Karpas-422 (cell line): ENCODE data around the gene RALGDS. TPM values are rescaled to one million over a fixed set of nuclear protein-coding genes. Genes with fewer than 3 reads are reported as not detected.

Source experiments
- DNase-seq: peaks from one replicate; pipeline ENCODE4 v3.0.0-alpha.2; 2015
- H2AFZ ChIP-seq: fragments of 200-600 bp; sonication (generic); 2 replicates; pipeline ENCODE4 v1.6.1; 2014; ENCODE audit warnings: antibody characterized with exemption, low read length, mixed read lengths
- H3K27ac ChIP-seq: fragments of 200-600 bp; sonication (generic); 2 replicates; pipeline ENCODE4 v1.5.1; 2014; ENCODE audit warnings: mild to moderate bottlenecking, low read length, moderate library complexity
- H3K27me3 ChIP-seq: fragments of 200-600 bp; sonication (generic); 2 replicates; pipeline ENCODE4 v1.6.1; 2014; ENCODE audit warnings: low read length, mixed read lengths
- H3K36me3 ChIP-seq: fragments of 200-600 bp; sonication (generic); 2 replicates; pipeline ENCODE4 v1.6.1; 2014; ENCODE audit warnings: low read length, mixed read lengths; ENCODE audit not compliant: insufficient read depth
- H3K4me1 ChIP-seq: fragments of 200-600 bp; sonication (generic); 2 replicates; pipeline ENCODE4 v1.6.1; 2014; ENCODE audit warnings: mild to moderate bottlenecking, low read length, mixed read lengths
- H3K4me2 ChIP-seq: fragments of 200-600 bp; sonication (generic); 2 replicates; pipeline ENCODE4 v1.6.1; 2014; ENCODE audit warnings: low read length, low read depth, mild to moderate bottlenecking; ENCODE audit not compliant: poor library complexity, severe bottlenecking
- H3K4me3 ChIP-seq: fragments of 200-600 bp; sonication (generic); 2 replicates; pipeline ENCODE4 v1.5.1; 2014; ENCODE audit warnings: mild to moderate bottlenecking, antibody characterized with exemption, low read length, mixed read lengths
- H3K79me2 ChIP-seq: fragments of 200-600 bp; sonication (generic); 2 replicates; pipeline ENCODE4 v1.6.1; 2014; ENCODE audit warnings: mild to moderate bottlenecking, low read length, mixed read lengths
- H3K9ac ChIP-seq: fragments of 200-600 bp; sonication (generic); 2 replicates; pipeline ENCODE4 v1.6.0; 2014; ENCODE audit warnings: low read length
- H3K9me2 ChIP-seq: fragments of 200-600 bp; sonication (generic), shearing (Covaris generic); replicated peaks from 2 replicates; pipeline ENCODE4 v1.6.0; 2014; ENCODE audit warnings: mild to moderate bottlenecking, low read length, moderate library complexity; ENCODE audit not compliant: insufficient read depth
- H3K9me3 ChIP-seq: fragments of 300-700, 200-600 bp; sonication (generic); 2 replicates; pipeline ENCODE4 v1.6.1; 2014; ENCODE audit warnings: low read length, mixed read lengths
- H4K20me1 ChIP-seq: fragments of 200-600 bp; sonication (generic); 2 replicates; pipeline ENCODE4 v1.6.1; 2014; ENCODE audit warnings: mild to moderate bottlenecking, antibody characterized with exemption, low read length, low read depth; ENCODE audit not compliant: insufficient read depth
- total RNA-seq: library from RNA; depleted of rRNA; stranded (reverse); fragments of >200 nt; shearing (Covaris generic); gene quantifications from 2 replicates; pipeline ENCODE4 v1.2.3, GENCODE V29; 2014; ENCODE audit warnings: low replicate concordance

The RALGDS gene
- total RNA-seq, 1 experiment from 2014 or later = 69.2 TPM

GRCh38 chr9:133141833-133142595 lies 21.0 kb upstream of the RALGDS start:
- H3K79me2 ChIP-seq = peaks cover 96% of the 10 kb centered on the region

GRCh38 chr9:133140606-133141005 lies 19.6 kb upstream of the RALGDS start:
- no peaks in the 10 kb centered on the region for H3K9me2 ChIP-seq

More at GRCh38 chr9:133141833-133142595, 21.0 kb upstream of the RALGDS start:
- H3K4me1 ChIP-seq = peaks cover 37% of the 10 kb centered on the region
- no peaks in the 10 kb centered on the region for H3K27me3 ChIP-seq
- H2AFZ ChIP-seq = no peak overlapping the region
- H3K4me3 ChIP-seq = no peak overlapping the region
- no peak overlapping the region for H3K27ac ChIP-seq
- H3K9me3 ChIP-seq = no peaks in the 10 kb centered on the region
- H4K20me1 ChIP-seq = peaks cover 75% of the 10 kb centered on the region
- no peak overlapping the region for H3K4me2 ChIP-seq
- no peak for DNase-seq
- no peaks in the 10 kb centered on the region for H3K9me2 ChIP-seq
- no peaks in the 10 kb centered on the region for H3K36me3 ChIP-seq
- H3K9ac ChIP-seq = no peak overlapping the region

GRCh38 chr9:133140174-133140505 lies 19.1 kb upstream of the RALGDS start:
- Histone ChIP-seq H3K27me3 (no peaks in the 10 kb centered on the region), H3K9ac (no peak overlapping the region), H3K9me2 (no peaks in the 10 kb centered on the region), H3K4me1 (peaks cover 19% of the 10 kb centered on the region), H3K9me3 (no peaks in the 10 kb centered on the region), H3K4me2 (no peak overlapping the region), H4K20me1 (peaks cover 71% of the 10 kb centered on the region), H3K27ac (no peak overlapping the region), H2AFZ (no peak overlapping the region), H3K36me3 (no peaks in the 10 kb centered on the region), H3K79me2 (peaks cover 90% of the 10 kb centered on the region), H3K4me3 (no peak overlapping the region)
- no peak for DNase-seq

More at GRCh38 chr9:133140606-133141005, 19.6 kb upstream of the RALGDS start:
- peaks cover 66% of the 10 kb centered on the region for H4K20me1 ChIP-seq
- H3K79me2 ChIP-seq = peaks cover 90% of the 10 kb centered on the region
- H3K4me3 ChIP-seq = no peak overlapping the region
- H3K36me3 ChIP-seq = no peaks in the 10 kb centered on the region
- DNase-seq = no peak
- no peaks in the 10 kb centered on the region for H3K9me3 ChIP-seq
- H3K4me2 ChIP-seq = no peak overlapping the region
- no peak overlapping the region for H2AFZ ChIP-seq
- no peaks in the 10 kb centered on the region for H3K27me3 ChIP-seq
- peaks cover 24% of the 10 kb centered on the region for H3K4me1 ChIP-seq
- no peak overlapping the region for H3K9ac ChIP-seq
- H3K27ac ChIP-seq = no peak overlapping the region

GRCh38 chr9:133139246-133140173 lies 18.5 kb upstream of the RALGDS start:
- H3K4me2 ChIP-seq = no peak overlapping the region
- H3K9me2 ChIP-seq = no peaks in the 10 kb centered on the region
- no peak overlapping the region for H3K9ac ChIP-seq
- no peaks in the 10 kb centered on the region for H3K27me3 ChIP-seq
- no peak overlapping the region for H3K27ac ChIP-seq
- no peak overlapping the region for H3K4me3 ChIP-seq
- no peak for DNase-seq
- H3K9me3 ChIP-seq = no peaks in the 10 kb centered on the region
- H3K4me1 ChIP-seq = peaks cover 17% of the 10 kb centered on the region
- peaks cover 90% of the 10 kb centered on the region for H3K79me2 ChIP-seq
- peaks cover 73% of the 10 kb centered on the region for H4K20me1 ChIP-seq
- no peaks in the 10 kb centered on the region for H3K36me3 ChIP-seq
- no peak overlapping the region for H2AFZ ChIP-seq

GRCh38 chr9:133137451-133138231 lies 16.6 kb upstream of the RALGDS start:
- Histone ChIP-seq H3K36me3 (no peaks in the 10 kb centered on the region), H3K4me1 (peaks cover 15% of the 10 kb centered on the region), H3K27me3 (no peaks in the 10 kb centered on the region), H3K4me2 (no peak overlapping the region), H4K20me1 (peaks cover 75% of the 10 kb centered on the region), H2AFZ (no peak overlapping the region), H3K79me2 (peaks cover 91% of the 10 kb centered on the region), H3K9me2 (no peaks in the 10 kb centered on the region), H3K27ac (no peak overlapping the region), H3K4me3 (no peak overlapping the region), H3K9me3 (no peaks in the 10 kb centered on the region), H3K9ac (no peak overlapping the region)
- no peak for DNase-seq

- peaks cover 35% of the 10 kb centered on the region for H3K4me1 ChIP-seq
- H3K4me3 ChIP-seq = no peak overlapping the region
- no peaks in the 10 kb centered on the region for H3K9me3 ChIP-seq
- no peak overlapping the region for H2AFZ ChIP-seq
- H3K27ac ChIP-seq = no peak overlapping the region
- peaks cover 88% of the 10 kb centered on the region for H3K79me2 ChIP-seq
- H3K27me3 ChIP-seq = no peaks in the 10 kb centered on the region
- no peak overlapping the region for H3K9ac ChIP-seq
- H3K4me2 ChIP-seq = no peak overlapping the region
- H4K20me1 ChIP-seq = peaks cover 70% of the 10 kb centered on the region
- DNase-seq = no peak
- H3K36me3 ChIP-seq = no peaks in the 10 kb centered on the region
- no peaks in the 10 kb centered on the region for H3K9me2 ChIP-seq
Observed at GRCh38 chr9:133135146-133135745, 14.2 kb upstream of the RALGDS start.

- H3K9ac ChIP-seq = no peak overlapping the region
- no peaks in the 10 kb centered on the region for H3K9me3 ChIP-seq
- no peaks in the 10 kb centered on the region for H3K9me2 ChIP-seq
- peaks cover 65% of the 10 kb centered on the region for H4K20me1 ChIP-seq
- H3K36me3 ChIP-seq = no peaks in the 10 kb centered on the region
- DNase-seq = no peak
- H3K79me2 ChIP-seq = peaks cover 89% of the 10 kb centered on the region
- no peaks in the 10 kb centered on the region for H3K27me3 ChIP-seq
- H3K4me1 ChIP-seq = peaks cover 35% of the 10 kb centered on the region
- no peak overlapping the region for H3K27ac ChIP-seq
- H2AFZ ChIP-seq = no peak overlapping the region
- no peak overlapping the region for H3K4me2 ChIP-seq
- no peak overlapping the region for H3K4me3 ChIP-seq
Observed at GRCh38 chr9:133134388-133135145, 13.5 kb upstream of the RALGDS start.
